GM12878 (cell line): ENCODE data around the gene PNPLA3. TPM values are rescaled to one million over a fixed set of nuclear protein-coding genes. Genes with fewer than 3 reads are reported as not detected.

Experiments used
- ATAC-seq: fragments of 200-7000 bp; cut with Tn5 transposase; 3 replicates; pipeline ENCODE4 v1.9.1; 2020; ENCODE audit warnings: mild to moderate bottlenecking, moderate library complexity
- BruUV-seq: library from RNA; stranded (reverse); fragments of 400-500 nt; replicated peaks from 2 replicates; lab custom pipeline; 2021; lab: Mats Ljungman, UMichigan
- CTCF ChIA-PET: fragments of 300-600 bp; sonication (Branson Sonifier 250); formaldehyde crosslinking; extraction: SDS; loops from one replicate; lab custom pipeline; 2021; ENCODE audit warnings: inconsistent platforms; lab: Yijun Ruan, JAX
- POLR2A ChIA-PET: fragments of 350-600 bp; formaldehyde crosslinking; extraction: SDS; loops from one replicate; lab custom pipeline; 2021; ENCODE audit warnings: inconsistent platforms; lab: Charles Lee
- RAD21 ChIA-PET: fragments of 300-600 bp; sonication (Branson Sonifier 250); formaldehyde crosslinking; loops from one replicate; lab custom pipeline; 2023; ENCODE audit warnings: antibody characterized with exemption; ENCODE audit not compliant: unreplicated experiment; lab: Charles Lee
- SMC1A ChIA-PET: fragments of 300-600 bp; sonication (Branson Sonifier 250); formaldehyde crosslinking; loops from one replicate; lab custom pipeline; 2023; ENCODE audit not compliant: unreplicated experiment, uncharacterized antibody; lab: Charles Lee
- DNase-seq: peaks from one replicate; pipeline ENCODE4 v3.0.0-alpha.2; 2011; ENCODE audit warnings: low read depth, low spot score
- FAIRE-seq: peaks from 3 replicates; lab custom pipeline; 2011; peaks lifted over from hg19 to GRCh38; lab: Jason Lieb, UNC
- H2AFZ ChIP-seq: 2 replicates; pipeline ENCODE4 v1.6.0; 2011; ENCODE audit warnings: low read depth, low read length, control low read depth; ENCODE audit not compliant: control insufficient read depth
- H3K27ac ChIP-seq: 2 replicates; pipeline ENCODE4 v1.5.1; 2011; ENCODE audit warnings: control low read depth; ENCODE audit not compliant: control insufficient read depth, insufficient read depth
- H3K27me3 ChIP-seq, 2 experiments: replicated peaks in 1 of 2; 2 replicates each; pipeline versions ENCODE4 v1.6.0 to v1.6.1; 2011; ENCODE audit warnings: low read length in 1 of 2; ENCODE audit not compliant: control insufficient read depth in 2 of 2, insufficient read depth in 2 of 2
- H3K36me3 ChIP-seq, 2 experiments: 2 replicates each; pipeline ENCODE4 v1.5.1; 2011; ENCODE audit warnings: low read length in 1 of 2; ENCODE audit not compliant: control insufficient read depth in 2 of 2, insufficient read depth in 2 of 2
- H3K4me1 ChIP-seq: 2 replicates; pipeline ENCODE4 v1.6.1; 2011; ENCODE audit warnings: mild to moderate bottlenecking, low read length, moderate library complexity, mixed read lengths; ENCODE audit not compliant: control insufficient read depth, insufficient read depth
- H3K4me2 ChIP-seq: 2 replicates; pipeline ENCODE4 v1.6.0; 2011; ENCODE audit warnings: control low read depth; ENCODE audit not compliant: control insufficient read depth, insufficient read depth
- H3K4me3 ChIP-seq: fragments of 200-600 bp; sonication (generic); 2 replicates; pipeline ENCODE4 v1.5.1; 2016
- H3K79me2 ChIP-seq: 2 replicates; pipeline ENCODE4 v1.6.0; 2011; ENCODE audit warnings: low read length; ENCODE audit not compliant: control insufficient read depth, insufficient read depth
- H3K9ac ChIP-seq: 2 replicates; pipeline ENCODE4 v1.8.0; 2011; ENCODE audit warnings: low read length, control low read depth, mixed read lengths; ENCODE audit not compliant: control insufficient read depth, insufficient read depth
- H3K9me3 ChIP-seq: replicated peaks from 3 replicates; pipeline ENCODE4 v1.5.1; 2011; ENCODE audit warnings: mild to moderate bottlenecking, low read length; ENCODE audit not compliant: control insufficient read depth, insufficient read depth
- H4K20me1 ChIP-seq: 2 replicates; pipeline ENCODE4 v1.6.0; 2011; ENCODE audit not compliant: control insufficient read depth, insufficient read depth
- CBX5 ChIP-seq: sonication (generic); IDR thresholded peaks from 2 replicates; pipeline ENCODE4 v1.6.1; 2016; ENCODE audit warnings: low read depth, moderate library complexity, mild to moderate bottlenecking, inconsistent platforms
- CREB1 ChIP-seq: IDR thresholded peaks from 2 replicates; pipeline ENCODE4 v1.6.1; 2012; ENCODE audit warnings: low read depth, mild to moderate bottlenecking, inconsistent platforms
- CREM ChIP-seq: IDR thresholded peaks from 2 replicates; pipeline ENCODE4 v1.6.1; 2014; ENCODE audit warnings: antibody characterized with exemption, low read depth
- DPF2 ChIP-seq: fragments of 450-650 bp; IDR thresholded peaks from 2 replicates; pipeline ENCODE4 v1.6.1; 2017; ENCODE audit warnings: mild to moderate bottlenecking
- EGR1 ChIP-seq, 2 experiments: IDR thresholded peaks; 1 replicate in 1 of 2; 2 replicates in 1 of 2; pipeline ENCODE4 v1.6.1; 2011 to 2012; ENCODE audit warnings: low read depth in 2 of 2, low read length in 2 of 2, borderline replicate concordance in 1 of 2, mild to moderate bottlenecking in 1 of 2, moderate library complexity in 1 of 2
- EZH2 ChIP-seq: IDR thresholded peaks from 2 replicates; pipeline ENCODE4 v1.6.1; 2012; ENCODE audit warnings: low read depth, mild to moderate bottlenecking, control low read depth, inconsistent platforms, low read length, borderline replicate concordance; ENCODE audit not compliant: control insufficient read depth
- FOXM1 ChIP-seq: IDR thresholded peaks from 2 replicates; pipeline ENCODE4 v1.6.1; 2012; ENCODE audit warnings: low read depth, mild to moderate bottlenecking, inconsistent platforms, low read length, moderate library complexity
- HDAC6 ChIP-seq: fragments of 200-600 bp; sonication (generic); IDR thresholded peaks from one replicate; pipeline ENCODE4 v1.8.0; 2017; ENCODE audit warnings: antibody characterized with exemption; ENCODE audit not compliant: unreplicated experiment
- MEF2B ChIP-seq: fragments of 450-650 bp; IDR thresholded peaks from 2 replicates; pipeline ENCODE4 v1.6.1; 2018; ENCODE audit warnings: mild to moderate bottlenecking, moderate library complexity; ENCODE audit not compliant: partially characterized antibody, poor library complexity, severe bottlenecking
- MYB ChIP-seq: fragments of 150-350 bp; IDR thresholded peaks from 2 replicates; pipeline ENCODE4 v1.6.1; 2014; ENCODE audit warnings: mild to moderate bottlenecking, low read depth, low read length, borderline replicate concordance
- NFYA ChIP-seq: IDR thresholded peaks from 2 replicates; pipeline ENCODE4 v1.6.1; 2011; ENCODE audit warnings: low read depth, mild to moderate bottlenecking, low read length, improper control_type of control experiment, borderline replicate concordance
- NR2C2 ChIP-seq: IDR thresholded peaks from 2 replicates; pipeline ENCODE4 v1.6.1; 2011; ENCODE audit warnings: borderline replicate concordance, low read depth; ENCODE audit not compliant: control insufficient read depth, insufficient read length
- NRF1 ChIP-seq: conservative IDR thresholded peaks from 2 replicates; pipeline ENCODE4 v1.6.1; 2011; ENCODE audit warnings: mild to moderate bottlenecking, low read depth, low read length, improper control_type of control experiment
- PBX3 ChIP-seq: IDR thresholded peaks from 2 replicates; pipeline ENCODE4 v1.6.1; 2011; ENCODE audit warnings: mild to moderate bottlenecking, low read depth, low read length, moderate library complexity; ENCODE audit not compliant: insufficient replicate concordance
- PML ChIP-seq: IDR thresholded peaks from 2 replicates; pipeline ENCODE4 v1.6.1; 2012; ENCODE audit warnings: low read length, inconsistent platforms
- POLR2AphosphoS2 ChIP-seq: IDR thresholded peaks from 2 replicates; pipeline ENCODE4 v1.6.1; 2011; ENCODE audit warnings: low read depth, mild to moderate bottlenecking, low read length, improper control_type of control experiment, moderate library complexity
- RAD51 ChIP-seq: fragments of 450-650 bp; IDR thresholded peaks from 2 replicates; pipeline ENCODE4 v1.6.1; 2016; ENCODE audit warnings: moderate library complexity, mild to moderate bottlenecking, inconsistent platforms
- SMAD5 ChIP-seq: IDR thresholded peaks from 2 replicates; pipeline ENCODE4 v1.6.1; 2016; ENCODE audit warnings: antibody characterized with exemption, low read depth
- STAT3 ChIP-seq: IDR thresholded peaks from 2 replicates; pipeline ENCODE4 v1.6.1; 2011; ENCODE audit warnings: low read depth, low read length, improper control_type of control experiment
- WGBS: methylation state at CpG from one replicate; pipeline ENCODE4 v1.1.6; 2016; ENCODE audit warnings: low lambda C conversion rate; ENCODE audit not compliant: insufficient replicate concordance, insufficient coverage; ENCODE audit errors: missing lambda C conversion rate; 5-methylcytosine and 5-hydroxymethylcytosine counted together
- in situ Hi-C: fragments of 300-500 bp; cut with MboI; formaldehyde crosslinking; loops from 9 replicates; pipeline ENCODE4 v1.14.3; 2018; ENCODE audit warnings: mixed read lengths
- intact Hi-C: fragments of 100-400 bp; cut with micrococcal nuclease; formaldehyde crosslinking; loops from one replicate; pipeline ENCODE4 v1.14.2; 2022; ENCODE audit not compliant: unreplicated experiment
- polyA plus RNA-seq, 11 experiments: library from polyadenylated mRNA; depleted of rRNA in 4 of 11; unstranded in 6 of 11; stranded (reverse) in 5 of 11; fragments of >200 nt; fragmentation: Nextera tagmentation in 4 of 11; fragmentation: Illumina TruSeq in 1 of 11; extraction: Ambion mirVana in 4 of 11; extraction: Trizol in 1 of 11; gene quantifications; 1 replicate in 1 of 11; 2 replicates in 10 of 11; pipeline versions ENCODE4 v1.2.1 to v1.2.3, GENCODE V29; 2011 to 2016; ENCODE audit warnings: inconsistent platforms in 2 of 11, missing spikeins in 2 of 11, low read depth in 1 of 11
- total RNA-seq, 4 experiments: library from RNA; depleted of rRNA in 3 of 4; stranded (reverse); fragments of >200 nt in 3 of 4; fragmentation: Illumina TruSeq in 1 of 4; extraction: Trizol in 1 of 4; gene quantifications; 2 replicates each; pipeline versions ENCODE4 v1.2.1 to v1.2.3, GENCODE V29; 2013 to 2021
- TF ChIP-seq, protein P1 (sequence below): IDR thresholded peaks from 2 replicates; pipeline ENCODE4 v1.6.1; 2012; ENCODE audit warnings: mild to moderate bottlenecking, low read depth, low read length

PNPLA3 gene
- total and polyA plus RNA-seq, 10 of the 15 experiments (the other 5 are each of a cell fraction or from before 2014, with no cell fraction given): 0.05 to 0.08 TPM; not detected in 8

GRCh38 chr22:43890901-43891331 is 32.7 kb upstream of the PNPLA3 start:
- no peak overlapping the region for H3K9ac ChIP-seq
- intact Hi-C loops: no loop called here
- H3K79me2 ChIP-seq: no peaks in the 10 kb centered on the region
- 8% methylated on average over 20 of the region's 24 CpGs for WGBS
- ChIA-PET RAD21 (no interaction called here), CTCF (interaction anchor here (1.0 kb wide), 1 partner anchor 8 kb away, joined by 3 read pairs; no protein-coding TSS in a partner anchor), POLR2A (no interaction called here), SMC1A (no interaction called here)
- FAIRE-seq: no peak
- H3K4me3 ChIP-seq: no peak overlapping the region
- no peak for DNase-seq
- no peaks in the 10 kb centered on the region; the same call in 1 of the 2 replicates for H4K20me1 ChIP-seq
- H3K27ac ChIP-seq: no peak overlapping the region
- H3K9me3 ChIP-seq: no peaks in the 10 kb centered on the region
- no TSS peak for BruUV-seq
- H2AFZ ChIP-seq: no peak overlapping the region
- H3K4me1 ChIP-seq: no peaks in the 10 kb centered on the region
- no peaks in the 10 kb centered on the region for H3K36me3 ChIP-seq
- no peak overlapping the region for H3K4me2 ChIP-seq
- peaks cover 11% of the 10 kb centered on the region in 2 experiments for H3K27me3 ChIP-seq
- TF ChIP-seq RAD51 (no peak), PML (no peak), NFYA (no peak), FOXM1 (no peak), EGR1 (IDR thresholded peaks at IDR 0.05; ENCODE audit: borderline replicate concordance in 1 of 2, low read depth in 2 of 2, low read length in 2 of 2) (no peak), SMAD5 (no peak), CREB1 (no peak), POLR2AphosphoS2 (no peak), MEF2B (no peak), STAT3 (no peak), EZH2 (no peak), MYB (no peak), HDAC6 (no peak), PBX3 (no peak), NRF1 (no peak), DPF2 (no peak), NR2C2 (no peak), CREM (no peak), CBX5 (no peak)
- TF ChIP-seq, protein P1, sequence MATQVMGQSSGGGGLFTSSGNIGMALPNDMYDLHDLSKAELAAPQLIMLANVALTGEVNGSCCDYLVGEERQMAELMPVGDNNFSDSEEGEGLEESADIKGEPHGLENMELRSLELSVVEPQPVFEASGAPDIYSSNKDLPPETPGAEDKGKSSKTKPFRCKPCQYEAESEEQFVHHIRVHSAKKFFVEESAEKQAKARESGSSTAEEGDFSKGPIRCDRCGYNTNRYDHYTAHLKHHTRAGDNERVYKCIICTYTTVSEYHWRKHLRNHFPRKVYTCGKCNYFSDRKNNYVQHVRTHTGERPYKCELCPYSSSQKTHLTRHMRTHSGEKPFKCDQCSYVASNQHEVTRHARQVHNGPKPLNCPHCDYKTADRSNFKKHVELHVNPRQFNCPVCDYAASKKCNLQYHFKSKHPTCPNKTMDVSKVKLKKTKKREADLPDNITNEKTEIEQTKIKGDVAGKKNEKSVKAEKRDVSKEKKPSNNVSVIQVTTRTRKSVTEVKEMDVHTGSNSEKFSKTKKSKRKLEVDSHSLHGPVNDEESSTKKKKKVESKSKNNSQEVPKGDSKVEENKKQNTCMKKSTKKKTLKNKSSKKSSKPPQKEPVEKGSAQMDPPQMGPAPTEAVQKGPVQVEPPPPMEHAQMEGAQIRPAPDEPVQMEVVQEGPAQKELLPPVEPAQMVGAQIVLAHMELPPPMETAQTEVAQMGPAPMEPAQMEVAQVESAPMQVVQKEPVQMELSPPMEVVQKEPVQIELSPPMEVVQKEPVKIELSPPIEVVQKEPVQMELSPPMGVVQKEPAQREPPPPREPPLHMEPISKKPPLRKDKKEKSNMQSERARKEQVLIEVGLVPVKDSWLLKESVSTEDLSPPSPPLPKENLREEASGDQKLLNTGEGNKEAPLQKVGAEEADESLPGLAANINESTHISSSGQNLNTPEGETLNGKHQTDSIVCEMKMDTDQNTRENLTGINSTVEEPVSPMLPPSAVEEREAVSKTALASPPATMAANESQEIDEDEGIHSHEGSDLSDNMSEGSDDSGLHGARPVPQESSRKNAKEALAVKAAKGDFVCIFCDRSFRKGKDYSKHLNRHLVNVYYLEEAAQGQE: no peak
- in situ Hi-C loops: no loop called here
- no peak for ATAC-seq
